Measurements from ENCODE around the gene CST3. TPM values are rescaled to one million over a fixed set of nuclear protein-coding genes. Genes with fewer than 3 reads are reported as not detected.

The CST3 gene
- total and polyA plus RNA-seq, 10 of the 15 experiments (the other 5 are each of a cell fraction or from before 2014, with no cell fraction given): 11.8 to 127 (median 57.8) TPM

DNA sequence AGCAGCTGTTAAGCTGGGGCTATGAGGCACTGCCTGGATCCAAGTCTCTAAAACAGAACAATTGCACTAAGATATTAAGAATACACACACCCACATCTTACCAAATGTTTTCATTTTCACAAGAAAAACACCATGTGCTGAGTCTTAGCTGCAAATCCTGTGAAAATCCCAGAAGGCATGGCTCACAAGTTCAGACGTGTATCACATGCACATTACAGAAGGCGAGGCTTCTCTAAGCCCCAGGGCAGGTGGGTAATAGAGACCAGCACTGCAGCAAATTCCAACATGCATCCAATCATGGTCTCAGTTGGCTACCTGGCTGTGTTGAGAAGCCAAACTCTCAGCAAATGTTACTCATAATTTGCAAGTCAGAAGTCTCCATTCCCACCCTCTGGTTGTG is 16.2 kb upstream of the CST3 start:
- intact Hi-C loops (cut with micrococcal nuclease; ENCODE audit: unreplicated experiment): no loop called here
- Histone ChIP-seq H3K9me3 (replicated peaks; ENCODE audit: control insufficient read depth, insufficient read depth, low read length) (no peaks in the 10 kb centered on the region; the same call in 2 of the 3 replicates), H3K36me3 (ENCODE audit: control insufficient read depth in 2 of 2, insufficient read depth in 2 of 2, low read length in 1 of 2) (no peaks in the 10 kb centered on the region), H2AFZ (ENCODE audit: control insufficient read depth, low read depth, low read length) (no peak overlapping the region), H3K79me2 (ENCODE audit: control insufficient read depth, insufficient read depth, low read length) (no peaks in the 10 kb centered on the region), H4K20me1 (ENCODE audit: control insufficient read depth, insufficient read depth) (no peaks in the 10 kb centered on the region), H3K9ac (ENCODE audit: control insufficient read depth, insufficient read depth, low read length) (no peak overlapping the region), H3K27ac (ENCODE audit: control insufficient read depth, insufficient read depth) (no peak overlapping the region), H3K27me3 (replicated peaks in 1 of 2; ENCODE audit: control insufficient read depth in 2 of 2, insufficient read depth in 2 of 2, low read length in 1 of 2) (no peaks in the 10 kb centered on the region), H3K4me1 (ENCODE audit: control insufficient read depth, insufficient read depth, low read length) (peaks cover 6% of the 10 kb centered on the region), H3K4me2 (ENCODE audit: control insufficient read depth, insufficient read depth) (no peak overlapping the region), H3K4me3 (no peak overlapping the region)
- SMC1A ChIA-PET (ENCODE audit: uncharacterized antibody, unreplicated experiment): no interaction called here
- BruUV-seq (replicated peaks): no TSS peak
- in situ Hi-C loops (cut with MboI): no loop called here
- RAD21 ChIA-PET (ENCODE audit: unreplicated experiment): no interaction called here
- TF ChIP-seq WRNIP1 (IDR thresholded peaks at IDR 0.05; ENCODE audit: borderline replicate concordance, low read depth, low read length) (no peak), BCL11A (IDR thresholded peaks at IDR 0.05; ENCODE audit: low read depth, low read length) (no peak), YBX1 (IDR thresholded peaks at IDR 0.05) (no peak), CREB1 (IDR thresholded peaks at IDR 0.05; ENCODE audit: low read depth) (no peak), ZNF24 (IDR thresholded peaks at IDR 0.05) (no peak)
- TF ChIP-seq, protein P1, sequence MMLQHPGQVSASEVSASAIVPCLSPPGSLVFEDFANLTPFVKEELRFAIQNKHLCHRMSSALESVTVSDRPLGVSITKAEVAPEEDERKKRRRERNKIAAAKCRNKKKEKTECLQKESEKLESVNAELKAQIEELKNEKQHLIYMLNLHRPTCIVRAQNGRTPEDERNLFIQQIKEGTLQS (IDR thresholded peaks at IDR 0.05; ENCODE audit: borderline replicate concordance, extremely low read depth, low read depth, low read length): no peak
- POLR2A ChIA-PET: no interaction called here
- FAIRE-seq (no peak), ATAC-seq (no peak), DNase-seq (ENCODE audit: low read depth, low spot score) (no peak)
- 42% methylated on average over 2 of the region's 2 CpGs for WGBS (ENCODE audit: insufficient coverage, insufficient replicate concordance, low lambda C conversion rate, missing lambda C conversion rate)
- CTCF ChIA-PET: interaction anchor here (1.5 kb wide), 1 partner anchor 15 kb away, joined by 3 read pairs; no protein-coding TSS in a partner anchor

DNA sequence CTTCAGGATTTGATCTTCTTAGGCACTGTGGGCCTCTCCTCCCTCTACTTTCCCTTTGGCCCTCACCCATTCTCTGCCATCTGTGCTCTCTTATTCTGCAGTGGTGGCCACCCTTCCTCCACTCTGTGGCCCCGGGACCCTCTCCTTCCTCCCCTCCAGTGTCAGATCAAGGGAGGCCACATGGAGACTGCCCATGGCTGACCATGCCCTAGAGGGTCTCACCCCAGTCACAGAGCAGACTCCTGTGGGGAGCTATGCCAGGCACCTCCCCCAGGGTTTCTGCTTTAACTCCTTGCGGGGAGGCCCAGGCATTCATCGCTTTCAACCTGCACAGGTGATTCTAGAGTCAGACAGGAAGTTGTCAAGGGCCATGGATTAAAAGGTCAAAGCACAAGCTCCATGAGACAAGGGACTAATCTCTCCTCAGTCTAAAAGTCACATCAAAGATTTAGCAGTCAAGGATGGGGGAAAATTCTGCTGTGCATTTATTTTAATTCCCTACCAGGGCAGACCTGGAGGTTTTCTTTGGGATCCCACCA is 15.7 kb upstream of the CST3 start:
- ChIA-PET SMC1A (ENCODE audit: uncharacterized antibody, unreplicated experiment) (no interaction called here), RAD21 (ENCODE audit: unreplicated experiment) (no interaction called here), CTCF (interaction anchor here (1.5 kb wide), 1 partner anchor 15 kb away, joined by 3 read pairs; no protein-coding TSS in a partner anchor), POLR2A (no interaction called here)
- Histone ChIP-seq H3K4me3 (no peak overlapping the region), H3K36me3 (ENCODE audit: control insufficient read depth in 2 of 2, insufficient read depth in 2 of 2, low read length in 1 of 2) (no peaks in the 10 kb centered on the region), H3K4me2 (ENCODE audit: control insufficient read depth, insufficient read depth) (no peak overlapping the region), H3K9ac (ENCODE audit: control insufficient read depth, insufficient read depth, low read length) (no peak overlapping the region), H3K27me3 (replicated peaks in 1 of 2; ENCODE audit: control insufficient read depth in 2 of 2, insufficient read depth in 2 of 2, low read length in 1 of 2) (no peaks in the 10 kb centered on the region), H3K79me2 (ENCODE audit: control insufficient read depth, insufficient read depth, low read length) (no peaks in the 10 kb centered on the region), H4K20me1 (ENCODE audit: control insufficient read depth, insufficient read depth) (no peaks in the 10 kb centered on the region), H3K9me3 (replicated peaks; ENCODE audit: control insufficient read depth, insufficient read depth, low read length) (no peaks in the 10 kb centered on the region; the same call in 2 of the 3 replicates), H2AFZ (ENCODE audit: control insufficient read depth, low read depth, low read length) (no peak overlapping the region), H3K27ac (ENCODE audit: control insufficient read depth, insufficient read depth) (no peak overlapping the region), H3K4me1 (ENCODE audit: control insufficient read depth, insufficient read depth, low read length) (peaks cover 6% of the 10 kb centered on the region)
- FAIRE-seq (no peak), DNase-seq (ENCODE audit: low read depth, low spot score) (no peak), ATAC-seq (no peak)
- intact Hi-C loops (cut with micrococcal nuclease; ENCODE audit: unreplicated experiment): no loop called here
- WGBS (ENCODE audit: insufficient coverage, insufficient replicate concordance, low lambda C conversion rate, missing lambda C conversion rate): 67% methylated on average over 3 of the region's 3 CpGs
- in situ Hi-C loops (cut with MboI): no loop called here
- BruUV-seq (replicated peaks): no TSS peak
- TF ChIP-seq, protein P2, sequence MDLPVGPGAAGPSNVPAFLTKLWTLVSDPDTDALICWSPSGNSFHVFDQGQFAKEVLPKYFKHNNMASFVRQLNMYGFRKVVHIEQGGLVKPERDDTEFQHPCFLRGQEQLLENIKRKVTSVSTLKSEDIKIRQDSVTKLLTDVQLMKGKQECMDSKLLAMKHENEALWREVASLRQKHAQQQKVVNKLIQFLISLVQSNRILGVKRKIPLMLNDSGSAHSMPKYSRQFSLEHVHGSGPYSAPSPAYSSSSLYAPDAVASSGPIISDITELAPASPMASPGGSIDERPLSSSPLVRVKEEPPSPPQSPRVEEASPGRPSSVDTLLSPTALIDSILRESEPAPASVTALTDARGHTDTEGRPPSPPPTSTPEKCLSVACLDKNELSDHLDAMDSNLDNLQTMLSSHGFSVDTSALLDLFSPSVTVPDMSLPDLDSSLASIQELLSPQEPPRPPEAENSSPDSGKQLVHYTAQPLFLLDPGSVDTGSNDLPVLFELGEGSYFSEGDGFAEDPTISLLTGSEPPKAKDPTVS (IDR thresholded peaks at IDR 0.05; ENCODE audit: low read depth, low read length): no peak
- TF ChIP-seq PRDM15 (CRISPR knock-in tag; IDR thresholded peaks at IDR 0.05) (no peak), SRF (IDR thresholded peaks at IDR 0.05; ENCODE audit: low read depth in 2 of 2, low read length in 2 of 2) (no peak), PAX5 (IDR thresholded peaks at IDR 0.05; ENCODE audit: borderline replicate concordance, low read depth, low read length) (no peak)
- TF ChIP-seq, protein P3, sequence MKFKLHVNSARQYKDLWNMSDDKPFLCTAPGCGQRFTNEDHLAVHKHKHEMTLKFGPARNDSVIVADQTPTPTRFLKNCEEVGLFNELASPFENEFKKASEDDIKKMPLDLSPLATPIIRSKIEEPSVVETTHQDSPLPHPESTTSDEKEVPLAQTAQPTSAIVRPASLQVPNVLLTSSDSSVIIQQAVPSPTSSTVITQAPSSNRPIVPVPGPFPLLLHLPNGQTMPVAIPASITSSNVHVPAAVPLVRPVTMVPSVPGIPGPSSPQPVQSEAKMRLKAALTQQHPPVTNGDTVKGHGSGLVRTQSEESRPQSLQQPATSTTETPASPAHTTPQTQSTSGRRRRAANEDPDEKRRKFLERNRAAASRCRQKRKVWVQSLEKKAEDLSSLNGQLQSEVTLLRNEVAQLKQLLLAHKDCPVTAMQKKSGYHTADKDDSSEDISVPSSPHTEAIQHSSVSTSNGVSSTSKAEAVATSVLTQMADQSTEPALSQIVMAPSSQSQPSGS (IDR thresholded peaks at IDR 0.05; ENCODE audit: low read length): no peak

All from GM12878 (cell line).